WTC11 (cell line): ENCODE results near the gene GJB2. TPM values are rescaled to one million over a fixed set of nuclear protein-coding genes. Genes with fewer than 3 reads are reported as not detected.

ENCODE experiments used
- ATAC-seq: fragments of 200-7000 bp; cut with Tn5 transposase; 2 replicates; pipeline ENCODE4 v1.10.0; 2021; ENCODE audit warnings: mild to moderate bottlenecking, moderate library complexity
- CTCF ChIA-PET: fragments of 300-600 bp; sonication (Branson Sonifier 250); formaldehyde crosslinking; loops from one replicate; lab custom pipeline; 2021; ENCODE audit warnings: antibody characterized with exemption; lab: Charles Lee
- POLR2A ChIA-PET: fragments of 350-600 bp; sonication (Branson Sonifier 250); formaldehyde crosslinking; loops from one replicate; lab custom pipeline; 2021; ENCODE audit warnings: antibody characterized with exemption; lab: Charles Lee
- DNase-seq: peaks from one replicate; pipeline ENCODE4 v3.0.0; 2021; ENCODE audit warnings: low spot score
- H3K27ac Mint-ChIP-seq: 2 replicates; pipeline ENCODE4 v1.8.0; 2021; ENCODE audit warnings: mixed read lengths
- H3K27me3 Mint-ChIP-seq: 2 replicates; pipeline ENCODE4 v1.8.0; 2021; ENCODE audit warnings: low read depth, mild to moderate bottlenecking, moderate library complexity, mixed read lengths
- H3K36me3 Mint-ChIP-seq: 2 replicates; pipeline ENCODE4 v1.8.0; 2021; ENCODE audit warnings: mixed read lengths
- H3K4me1 Mint-ChIP-seq: 2 replicates; pipeline ENCODE4 v1.8.0; 2022; ENCODE audit warnings: mixed read lengths
- H3K4me3 Mint-ChIP-seq: 2 replicates; pipeline ENCODE4 v1.8.0; 2021; ENCODE audit warnings: mild to moderate bottlenecking, moderate library complexity, mixed read lengths
- H3K9me3 Mint-ChIP-seq: 2 replicates; pipeline ENCODE4 v1.8.0; 2021; ENCODE audit warnings: mixed read lengths
- AR ChIP-seq: fragments of 250-450 bp; sonication (Bioruptor Pico); IDR thresholded peaks from 2 replicates; pipeline ENCODE4 v1.9.0; 2021; ENCODE audit warnings: mild to moderate bottlenecking
- ATF3 ChIP-seq: sonication (generic); formaldehyde crosslinking; conservative IDR thresholded peaks from 2 replicates; pipeline ENCODE4 v1.8.1; 2022; ENCODE audit warnings: mild to moderate bottlenecking, missing genetic modification reagents
- CBFB ChIP-seq: sonication (generic); formaldehyde crosslinking; IDR thresholded peaks from 2 replicates; pipeline ENCODE4 v1.8.1; 2022; ENCODE audit warnings: mild to moderate bottlenecking, low read depth, missing genetic modification reagents
- CREB1 ChIP-seq: sonication (generic); formaldehyde crosslinking; IDR thresholded peaks from 2 replicates; pipeline ENCODE4 v1.8.0; 2023; ENCODE audit warnings: mild to moderate bottlenecking, missing genetic modification reagents
- ESRRA ChIP-seq: sonication (generic); formaldehyde crosslinking; IDR thresholded peaks from 2 replicates; pipeline ENCODE4 v1.8.1; 2022; ENCODE audit warnings: mild to moderate bottlenecking, missing genetic modification reagents, borderline replicate concordance
- GTF2I ChIP-seq: fragments of 250-450 bp; sonication (Bioruptor Pico); conservative IDR thresholded peaks from 2 replicates; pipeline ENCODE4 v1.4.0; 2021; ENCODE audit warnings: mild to moderate bottlenecking
- IRF1 ChIP-seq: sonication (generic); formaldehyde crosslinking; IDR thresholded peaks from 2 replicates; pipeline ENCODE4 v1.8.0; 2023; ENCODE audit warnings: missing genetic modification reagents
- IRF2 ChIP-seq: sonication (generic); formaldehyde crosslinking; IDR thresholded peaks from 2 replicates; pipeline ENCODE4 v1.8.0; 2022; ENCODE audit warnings: low read depth, missing genetic modification reagents, borderline replicate concordance
- JAZF1 ChIP-seq: fragments of 250-450 bp; sonication (Bioruptor Pico); IDR thresholded peaks from 2 replicates; pipeline ENCODE4 v1.9.0; 2021; ENCODE audit warnings: moderate library complexity, mild to moderate bottlenecking, inconsistent platforms
- JUN ChIP-seq: sonication (generic); formaldehyde crosslinking; IDR thresholded peaks from 2 replicates; pipeline ENCODE4 v1.8.0; 2023; ENCODE audit warnings: mild to moderate bottlenecking, missing genetic modification reagents
- KAT7 ChIP-seq: sonication (generic); formaldehyde crosslinking; IDR thresholded peaks from 2 replicates; pipeline ENCODE4 v1.8.1; 2023; ENCODE audit warnings: missing genetic modification reagents, mild to moderate bottlenecking, borderline replicate concordance
- PREB ChIP-seq: sonication (generic); formaldehyde crosslinking; IDR thresholded peaks from 2 replicates; pipeline ENCODE4 v1.8.1; 2022; ENCODE audit warnings: mild to moderate bottlenecking, missing genetic modification reagents, moderate library complexity, borderline replicate concordance
- SMAD3 ChIP-seq: sonication (generic); formaldehyde crosslinking; IDR thresholded peaks from 2 replicates; pipeline ENCODE4 v1.8.0; 2022; ENCODE audit warnings: missing genetic modification reagents, mild to moderate bottlenecking, borderline replicate concordance
- SMAD4 ChIP-seq: sonication (generic); formaldehyde crosslinking; IDR thresholded peaks from 2 replicates; pipeline ENCODE4 v1.8.0; 2022; ENCODE audit warnings: mild to moderate bottlenecking, missing genetic modification reagents
- SOX15 ChIP-seq: fragments of 250-450 bp; sonication (Bioruptor Pico); IDR thresholded peaks from 2 replicates; pipeline ENCODE4 v1.9.0; 2021; ENCODE audit warnings: mild to moderate bottlenecking
- STAT6 ChIP-seq: sonication (generic); formaldehyde crosslinking; conservative IDR thresholded peaks from 2 replicates; pipeline ENCODE4 v1.8.1; 2023; ENCODE audit warnings: mild to moderate bottlenecking, low read depth, missing genetic modification reagents, moderate library complexity
- USF1 ChIP-seq: sonication (generic); formaldehyde crosslinking; IDR thresholded peaks from 2 replicates; pipeline ENCODE4 v1.8.0; 2022; ENCODE audit warnings: mild to moderate bottlenecking, missing genetic modification reagents
- ZBTB21 ChIP-seq: sonication (generic); formaldehyde crosslinking; IDR thresholded peaks from 2 replicates; pipeline ENCODE4 v1.8.1; 2023; ENCODE audit warnings: mild to moderate bottlenecking, missing genetic modification reagents, borderline replicate concordance
- ZMAT4 ChIP-seq: fragments of 250-450 bp; sonication (Bioruptor Pico); IDR thresholded peaks from 2 replicates; pipeline ENCODE4 v1.9.0; 2021; ENCODE audit warnings: mild to moderate bottlenecking
- ZNF219 ChIP-seq: sonication (generic); formaldehyde crosslinking; IDR thresholded peaks from 2 replicates; pipeline ENCODE4 v1.8.0; 2023; ENCODE audit warnings: missing genetic modification reagents, mild to moderate bottlenecking, borderline replicate concordance
- ZNF281 ChIP-seq: sonication (generic); formaldehyde crosslinking; IDR thresholded peaks from 2 replicates; pipeline ENCODE4 v1.8.0; 2023; ENCODE audit warnings: mild to moderate bottlenecking, missing genetic modification reagents
- ZNF396 ChIP-seq: fragments of 250-450 bp; sonication (Bioruptor Pico); IDR thresholded peaks from 2 replicates; pipeline ENCODE4 v1.8.0; 2021; ENCODE audit warnings: mild to moderate bottlenecking, moderate library complexity, borderline replicate concordance
- ZSCAN18 ChIP-seq: fragments of 250-450 bp; sonication (Bioruptor Pico); IDR thresholded peaks from 2 replicates; pipeline ENCODE4 v2.1.2; 2022; ENCODE audit warnings: mild to moderate bottlenecking, moderate library complexity
- total RNA-seq: library from RNA; stranded (reverse); gene quantifications from 3 replicates; pipeline ENCODE4 v1.2.3, GENCODE V29; 2021

The GJB2 gene
- total RNA-seq, 1 experiment from 2014 or later = 0.11 TPM

- no peak for TF ChIP-seq USF1 (CRISPR knock-in tag)
- TF ChIP-seq AR (CRISPR knock-in tag) = no peak
- no peak for TF ChIP-seq ZMAT4 (CRISPR knock-in tag)
- TF ChIP-seq IRF1 (CRISPR knock-in tag) = no peak
- no peak for TF ChIP-seq STAT6 (CRISPR knock-in tag)
- TF ChIP-seq KAT7 (CRISPR knock-in tag) = no peak
- no peak for TF ChIP-seq CBFB (CRISPR knock-in tag)
- no peak for TF ChIP-seq ZNF396 (CRISPR knock-in tag)
Observed at GRCh38 chr13:20157151-20157796, 35.5 kb downstream of the GJB2 start (continued).

GRCh38 chr13:20156702-20157101 is 36.0 kb downstream of the GJB2 start:
- ATAC-seq = no peak
- Mint-ChIP-seq H3K9me3 (no peaks in the 10 kb centered on the region), H3K4me3 (no peak overlapping the region), H3K27ac (no peak overlapping the region), H3K36me3 (no peaks in the 10 kb centered on the region), H3K4me1 (peaks cover 13% of the 10 kb centered on the region), H3K27me3 (peaks cover 51% of the 10 kb centered on the region)
- no peak for DNase-seq
- CTCF ChIA-PET = interaction anchor here (1.0 to 1.3 kb wide), 3 partner anchors 14 to 33 kb away, joined by 3 read pairs; no protein-coding TSS in a partner anchor
- POLR2A ChIA-PET = interaction anchor here (0.6 kb wide), 1 partner anchor 289 kb away, joined by 3 read pairs; no protein-coding TSS in a partner anchor
- TF ChIP-seq ZNF219 (CRISPR knock-in tag) = no peak
- no peak for TF ChIP-seq GTF2I (CRISPR knock-in tag)
- no peak for TF ChIP-seq ATF3 (CRISPR knock-in tag)
- TF ChIP-seq SOX15 (CRISPR knock-in tag) = no peak
- TF ChIP-seq ZNF281 = no peak
- no peak for TF ChIP-seq SMAD3 (CRISPR knock-in tag)
- TF ChIP-seq SMAD4 (CRISPR knock-in tag) = no peak
- no peak for TF ChIP-seq IRF2 (CRISPR knock-in tag)
- TF ChIP-seq JAZF1 (CRISPR knock-in tag) = no peak
- TF ChIP-seq PREB (CRISPR knock-in tag) = no peak
- no peak for TF ChIP-seq ESRRA
- no peak for TF ChIP-seq CBFB (CRISPR knock-in tag)
- TF ChIP-seq ZBTB21 (CRISPR knock-in tag) = no peak
- TF ChIP-seq JUN (CRISPR knock-in tag) = no peak
- TF ChIP-seq ZSCAN18 = no peak
- no peak for TF ChIP-seq CREB1
